Erythroblast (primary cell): ENCODE measurements around the gene CYP39A1.

ENCODE experiments used
- GATA1 ChIP-seq: IDR thresholded peaks from 2 replicates; pipeline ENCODE4 v1.6.1; 2011; ENCODE audit warnings: low read depth, mild to moderate bottlenecking, control low read depth, low read length, moderate library complexity
- POLR2A ChIP-seq: IDR thresholded peaks from 2 replicates; pipeline ENCODE4 v1.6.1; 2011; ENCODE audit warnings: mild to moderate bottlenecking, low read length

DNA sequence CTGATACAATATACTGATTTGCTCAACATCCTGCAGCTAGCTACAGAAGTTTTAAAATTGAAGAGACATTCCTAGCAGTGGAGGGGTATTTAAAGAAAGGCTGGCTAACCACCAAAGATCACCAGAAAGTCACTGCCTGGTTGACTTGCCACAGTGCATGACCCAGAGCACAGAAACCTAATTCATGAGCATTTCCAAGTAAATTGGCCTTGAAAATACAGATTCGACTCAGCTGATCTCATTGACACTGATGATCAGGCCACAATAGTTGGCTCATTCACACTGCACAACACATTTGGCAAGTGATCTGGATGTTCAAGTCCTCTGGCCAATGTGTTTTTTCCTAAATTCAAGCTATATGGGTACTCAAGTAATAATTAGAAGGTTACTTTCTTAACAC, 21.8 kb upstream of the CYP39A1 start:
- TF ChIP-seq POLR2A (no peak), GATA1 (no peak)
